Stimulated activated CD8-positive, alpha-beta memory T cell treated with anti-CD3 and anti-CD28 coated beads, Interleukin-4, amount 100 ng/mL, for 4 hours (primary cell): ENCODE measurements around the gene ZFAND2A.
A peak's percentile ranks its signal among the peaks of the same experiment; 100 is the strongest.
"Not testable (repeated sequence)": the region's sequence is repeated elsewhere in the genome, so short reads cannot be mapped to it uniquely, and the experiment has no call there.

Experiments
- DNase-seq, 2 donors: peaks; one replicate each; pipeline ENCODE4 v3.0.0-alpha.2; 2020; ENCODE audit warnings: low read depth in 2 of 2, low spot score in 1 of 2

The ZFAND2A gene

GRCh38 chr7:1175967-1176851 is 16.2 kb upstream of the ZFAND2A start:
- DNase-seq, result peak; percentile 48 to 72

GRCh38 chr7:1175597-1175966 is 15.6 kb upstream of the ZFAND2A start:
- no peak for DNase-seq

- no peak for DNase-seq
Observed at GRCh38 chr7:1174881-1175596, 15.0 kb upstream of the ZFAND2A start.

GRCh38 chr7:1174002-1174401 is 14.0 kb upstream of the ZFAND2A start:
- DNase-seq, result no peak

- no peak for DNase-seq
Observed at GRCh38 chr7:1172666-1173523, 12.9 kb upstream of the ZFAND2A start.

- DNase-seq, result not testable (repeated sequence)
Observed at GRCh38 chr7:1171516-1171915, 11.5 kb upstream of the ZFAND2A start.

GRCh38 chr7:1170741-1171501 is 10.9 kb upstream of the ZFAND2A start:
- DNase-seq, result no peak

GRCh38 chr7:1169409-1170368 is 9.7 kb upstream of the ZFAND2A start:
- DNase-seq, result peak; percentile 82

- no peak for DNase-seq
Observed at GRCh38 chr7:1168422-1168821, 8.4 kb upstream of the ZFAND2A start.

GRCh38 chr7:1164436-1164835 is 4.4 kb upstream of the ZFAND2A start:
- DNase-seq, result no peak

GRCh38 chr7:1163121-1163520 is 3.1 kb upstream of the ZFAND2A start:
- DNase-seq, result no peak

GRCh38 chr7:1160670-1161021 is 650 bp upstream of the ZFAND2A start:
- no peak for DNase-seq

- DNase-seq, result not testable (repeated sequence)
Observed at GRCh38 chr7:1159231-1159630, 765 bp downstream of the ZFAND2A start.

GRCh38 chr7:1158203-1159126 is 1.5 kb downstream of the ZFAND2A start:
- DNase-seq, result no peak

- no peak for DNase-seq
Observed at GRCh38 chr7:1156782-1157535, 3.0 kb downstream of the ZFAND2A start.

- not testable (repeated sequence) for DNase-seq
Observed at GRCh38 chr7:1155818-1156781, 3.9 kb downstream of the ZFAND2A start.
